ENCODE results near the gene KCNH1.
A peak's percentile ranks its signal among the peaks of the same experiment; 100 is the strongest.

Gene KCNH1

DNA sequence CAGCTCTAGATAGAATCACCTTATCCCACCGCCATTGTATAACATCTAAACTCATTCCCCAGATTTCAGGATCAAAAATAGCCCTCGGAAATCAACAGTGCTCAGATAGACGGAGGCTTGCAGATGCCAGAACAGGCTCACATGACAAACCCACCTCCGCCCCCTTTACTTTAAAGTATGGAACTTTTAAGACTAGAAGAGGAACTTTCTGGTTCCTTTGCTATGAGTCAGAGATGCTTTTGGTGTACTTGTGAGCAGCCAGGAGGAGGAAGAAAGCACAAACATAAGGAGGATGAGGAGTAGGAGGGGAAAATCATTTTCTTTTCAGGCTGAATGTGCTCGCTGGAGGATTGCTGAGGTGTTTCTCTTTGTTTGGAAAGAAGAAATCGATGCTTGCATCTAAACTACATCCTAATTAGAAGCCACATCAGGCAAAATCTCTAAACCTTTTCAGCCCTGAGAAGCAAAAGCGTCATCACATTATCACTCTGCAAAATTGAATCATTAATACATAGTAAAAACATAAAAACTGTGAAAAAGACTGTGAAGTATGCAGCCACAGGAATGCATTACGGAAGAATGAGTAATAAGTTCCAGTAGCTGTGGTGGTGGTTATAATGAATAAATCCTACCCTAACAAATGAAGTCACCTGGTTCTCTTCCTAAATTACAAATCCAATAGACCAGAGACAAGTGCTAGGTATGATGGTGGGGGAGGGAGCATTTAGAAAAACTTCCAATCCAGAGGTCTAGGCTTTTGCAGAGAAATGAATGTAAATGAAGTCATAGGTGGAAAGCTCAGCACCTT lies 251.3 kb downstream of the KCNH1 start:
- no peak overlapping the region for H3K9ac ChIP-seq
- peaks cover 0 to 11% (median 0%) of the 10 kb centered on the region in 10 experiments; a peak in 2 of 20 replicates for H3K4me1 ChIP-seq
- H3K9me3 ChIP-seq (replicated peaks in 1 of 11) = no peaks in the 10 kb centered on the region; a peak in 2 of 22 replicates
- H3K4me3 ChIP-seq = no peak overlapping the region
- H3K36me3 ChIP-seq = no peaks in the 10 kb centered on the region
- H3K27ac ChIP-seq = no peak overlapping the region
- H4K20me1 ChIP-seq = no peaks in the 10 kb centered on the region
- TF ChIP-seq Cebpa-rat (IDR thresholded peaks at IDR 0.05) = no peak
- no peaks in the 10 kb centered on the region for H3K27me3 ChIP-seq
- H3K4me2 ChIP-seq = no peak overlapping the region; a peak in 1 of 22 replicates

GRCh38 chr1:210878564-210878963 lies 255.4 kb downstream of the KCNH1 start:
- Histone ChIP-seq H3K9me3 (replicated peaks in 1 of 11) (no peaks in the 10 kb centered on the region; a peak in 1 of 22 replicates), H3K4me2 (no peak overlapping the region), H3K27ac (no peak overlapping the region), H3K36me3 (no peaks in the 10 kb centered on the region), H3K27me3 (no peaks in the 10 kb centered on the region), H4K20me1 (no peaks in the 10 kb centered on the region), H3K4me3 (no peak overlapping the region), H3K4me1 (peaks cover 0 to 11% (median 0%) of the 10 kb centered on the region in 10 experiments; a peak in 2 of 20 replicates), H3K9ac (no peak overlapping the region)
- no peak for TF ChIP-seq Cebpa-rat (IDR thresholded peaks at IDR 0.05)

GRCh38 chr1:210876275-210876674 lies 257.7 kb downstream of the KCNH1 start:
- H3K4me3 ChIP-seq = no peak overlapping the region
- no peaks in the 10 kb centered on the region for H3K27me3 ChIP-seq
- H4K20me1 ChIP-seq = no peaks in the 10 kb centered on the region
- no peaks in the 10 kb centered on the region for H3K36me3 ChIP-seq
- no peak overlapping the region for H3K9ac ChIP-seq
- H3K27ac ChIP-seq = no peak overlapping the region
- H3K4me2 ChIP-seq = no peak overlapping the region
- no peaks in the 10 kb centered on the region for H3K4me1 ChIP-seq
- TF ChIP-seq Cebpa-rat (IDR thresholded peaks at IDR 0.05) = no peak
- no peaks in the 10 kb centered on the region; a peak in 1 of 22 replicates for H3K9me3 ChIP-seq (replicated peaks in 1 of 11)

GRCh38 chr1:210866532-210866931 lies 267.4 kb downstream of the KCNH1 start:
- Histone ChIP-seq H3K4me3 (no peak overlapping the region), H3K9ac (no peak overlapping the region), H3K27ac (no peak overlapping the region), H3K4me1 (0 out of 20 replicates have a peak, but pooled peaks cover 0 to 5% (median 0%) of the 10 kb centered on the region in 10 experiments), H3K36me3 (no peaks in the 10 kb centered on the region), H3K4me2 (no peak overlapping the region), H3K27me3 (no peaks in the 10 kb centered on the region), H3K9me3 (replicated peaks in 1 of 11) (peaks cover 0 to 24% (median 16%) of the 10 kb centered on the region in 11 experiments; a peak in 17 of 22 replicates), H4K20me1 (no peaks in the 10 kb centered on the region)
- no peak for TF ChIP-seq Cebpa-rat (IDR thresholded peaks at IDR 0.05)

GRCh38 chr1:210857705-210858104 lies 276.2 kb downstream of the KCNH1 start:
- Histone ChIP-seq H3K4me3 (no peak overlapping the region), H3K27ac (no peak overlapping the region), H3K4me2 (no peak overlapping the region), H3K36me3 (no peaks in the 10 kb centered on the region), H3K9me3 (replicated peaks in 1 of 11) (no peaks in the 10 kb centered on the region), H4K20me1 (no peaks in the 10 kb centered on the region), H3K4me1 (no peaks in the 10 kb centered on the region), H3K9ac (no peak overlapping the region), H3K27me3 (no peaks in the 10 kb centered on the region)
- no peak for TF ChIP-seq Cebpa-rat (IDR thresholded peaks at IDR 0.05)

- H4K20me1 ChIP-seq = no peaks in the 10 kb centered on the region
- H3K4me3 ChIP-seq = no peak overlapping the region
- TF ChIP-seq Cebpa-rat (IDR thresholded peaks at IDR 0.05) = no peak
- H3K4me1 ChIP-seq = no peaks in the 10 kb centered on the region
- H3K27ac ChIP-seq = no peak overlapping the region
- H3K36me3 ChIP-seq = no peaks in the 10 kb centered on the region
- H3K9me3 ChIP-seq (replicated peaks in 1 of 11) = no peaks in the 10 kb centered on the region
- no peak overlapping the region for H3K4me2 ChIP-seq
- H3K27me3 ChIP-seq = no peaks in the 10 kb centered on the region
- H3K9ac ChIP-seq = no peak overlapping the region
Measured at GRCh38 chr1:210857146-210857663, 276.7 kb downstream of the KCNH1 start.

- Histone ChIP-seq H3K9ac (no peak overlapping the region), H3K4me3 (no peak overlapping the region), H4K20me1 (no peaks in the 10 kb centered on the region), H3K9me3 (replicated peaks in 1 of 11) (no peaks in the 10 kb centered on the region), H3K27ac (no peak overlapping the region), H3K36me3 (no peaks in the 10 kb centered on the region), H3K4me1 (peaks cover 0 to 4% (median 0%) of the 10 kb centered on the region in 10 experiments; a peak in 2 of 20 replicates), H3K27me3 (no peaks in the 10 kb centered on the region), H3K4me2 (no peak overlapping the region)
- TF ChIP-seq Cebpa-rat (IDR thresholded peaks at IDR 0.05) = no peak
Measured at GRCh38 chr1:210855440-210855839, 278.5 kb downstream of the KCNH1 start.

GRCh38 chr1:210853276-210853675 lies 280.7 kb downstream of the KCNH1 start:
- H3K9me3 ChIP-seq (replicated peaks in 1 of 11) = no peaks in the 10 kb centered on the region
- H3K4me1 ChIP-seq = peaks cover 0 to 6% (median 0%) of the 10 kb centered on the region in 10 experiments; a peak in 3 of 20 replicates
- no peaks in the 10 kb centered on the region for H4K20me1 ChIP-seq
- H3K27me3 ChIP-seq = no peaks in the 10 kb centered on the region
- no peak for TF ChIP-seq Cebpa-rat (IDR thresholded peaks at IDR 0.05)
- H3K9ac ChIP-seq = no peak overlapping the region
- H3K36me3 ChIP-seq = no peaks in the 10 kb centered on the region
- no peak overlapping the region for H3K4me2 ChIP-seq
- H3K4me3 ChIP-seq = no peak overlapping the region
- H3K27ac ChIP-seq = no peak overlapping the region

DNA sequence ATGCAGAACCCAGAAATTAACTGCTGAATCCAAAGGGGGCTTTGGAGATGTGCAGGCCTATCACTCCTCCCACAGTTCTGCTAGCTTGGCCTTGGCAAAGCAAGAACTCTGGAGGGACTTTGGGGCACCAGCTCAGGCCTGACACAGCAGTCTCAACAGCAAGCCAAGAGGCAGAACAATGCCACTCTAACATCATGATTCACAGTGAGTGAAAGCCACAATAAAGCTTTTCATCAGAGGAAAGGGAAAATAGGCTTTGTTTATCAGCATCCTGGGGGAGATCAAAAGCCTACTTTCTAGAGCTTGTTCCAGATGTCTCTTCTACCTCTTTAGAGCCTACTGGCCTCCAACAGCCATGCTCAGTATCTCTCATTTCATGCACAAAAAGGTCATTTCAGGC lies 283.4 kb downstream of the KCNH1 start:
- no peak overlapping the region for H3K4me3 ChIP-seq
- no peaks in the 10 kb centered on the region for H3K36me3 ChIP-seq
- peak overlapping the region in 1 of 11 experiments; percentile 15; a peak in 1 of 22 replicates for H3K4me2 ChIP-seq
- H3K27me3 ChIP-seq = no peaks in the 10 kb centered on the region
- H4K20me1 ChIP-seq = no peaks in the 10 kb centered on the region
- no peak for TF ChIP-seq Cebpa-rat (IDR thresholded peaks at IDR 0.05)
- H3K4me1 ChIP-seq = peaks cover 0 to 6% (median 0%) of the 10 kb centered on the region in 10 experiments; a peak in 3 of 20 replicates
- H3K27ac ChIP-seq = no peak overlapping the region
- no peak overlapping the region for H3K9ac ChIP-seq
- no peaks in the 10 kb centered on the region for H3K9me3 ChIP-seq (replicated peaks in 1 of 11)
